ENCODE results near the gene PRR35. TPM values are rescaled to one million over a fixed set of nuclear protein-coding genes. Genes with fewer than 3 reads are reported as not detected.

PRR35 gene
- total RNA-seq, 1 donor from 2014 or later: not detected

DNA sequence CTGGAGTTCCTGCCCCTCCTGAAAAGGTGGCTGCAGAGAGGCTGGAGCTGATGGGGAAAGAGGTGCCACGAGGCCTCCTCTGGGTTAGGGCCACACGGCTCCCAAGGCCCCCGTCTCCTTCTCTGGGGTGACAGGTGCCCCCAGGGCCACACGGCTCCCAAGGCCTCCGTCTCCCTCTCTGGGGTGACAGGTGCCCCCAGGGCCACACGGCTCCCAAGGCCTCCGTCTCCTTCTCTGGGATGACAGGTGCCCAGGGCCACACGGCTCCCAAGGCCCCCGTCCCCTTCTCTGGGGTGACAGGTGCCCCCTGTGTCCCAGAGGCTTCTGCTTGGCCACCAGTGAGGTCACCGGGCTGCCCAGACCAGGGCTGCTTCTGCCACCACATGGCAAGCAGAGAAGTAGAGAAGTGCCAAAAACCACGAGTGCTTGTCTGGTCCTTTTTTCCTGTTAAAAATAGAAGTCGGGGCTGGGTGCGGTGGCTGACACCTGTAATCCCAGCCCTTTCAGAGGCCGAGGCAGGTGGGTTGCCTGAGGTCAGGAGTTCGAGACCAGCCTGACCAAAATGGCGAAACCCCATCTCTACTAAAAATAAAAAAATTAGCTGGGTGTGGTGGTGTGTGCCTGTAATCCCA is 28.6 kb upstream of the PRR35 start:
- no peak overlapping the region for H3K4me3 Mint-ChIP-seq
- H3K4me1 Mint-ChIP-seq (ENCODE audit: low read depth): no peaks in the 10 kb centered on the region
- DNase-seq (ENCODE audit: low spot score): no peak
- H3K9me3 Mint-ChIP-seq: no peaks in the 10 kb centered on the region
- intact Hi-C loops (cut with micrococcal nuclease): no loop called here
- no peak overlapping the region for H3K27ac Mint-ChIP-seq
- peaks cover 2% of the 10 kb centered on the region for H3K36me3 Mint-ChIP-seq (ENCODE audit: low read depth)
- no peaks in the 10 kb centered on the region for H3K27me3 Mint-ChIP-seq (ENCODE audit: insufficient read depth)

DNA sequence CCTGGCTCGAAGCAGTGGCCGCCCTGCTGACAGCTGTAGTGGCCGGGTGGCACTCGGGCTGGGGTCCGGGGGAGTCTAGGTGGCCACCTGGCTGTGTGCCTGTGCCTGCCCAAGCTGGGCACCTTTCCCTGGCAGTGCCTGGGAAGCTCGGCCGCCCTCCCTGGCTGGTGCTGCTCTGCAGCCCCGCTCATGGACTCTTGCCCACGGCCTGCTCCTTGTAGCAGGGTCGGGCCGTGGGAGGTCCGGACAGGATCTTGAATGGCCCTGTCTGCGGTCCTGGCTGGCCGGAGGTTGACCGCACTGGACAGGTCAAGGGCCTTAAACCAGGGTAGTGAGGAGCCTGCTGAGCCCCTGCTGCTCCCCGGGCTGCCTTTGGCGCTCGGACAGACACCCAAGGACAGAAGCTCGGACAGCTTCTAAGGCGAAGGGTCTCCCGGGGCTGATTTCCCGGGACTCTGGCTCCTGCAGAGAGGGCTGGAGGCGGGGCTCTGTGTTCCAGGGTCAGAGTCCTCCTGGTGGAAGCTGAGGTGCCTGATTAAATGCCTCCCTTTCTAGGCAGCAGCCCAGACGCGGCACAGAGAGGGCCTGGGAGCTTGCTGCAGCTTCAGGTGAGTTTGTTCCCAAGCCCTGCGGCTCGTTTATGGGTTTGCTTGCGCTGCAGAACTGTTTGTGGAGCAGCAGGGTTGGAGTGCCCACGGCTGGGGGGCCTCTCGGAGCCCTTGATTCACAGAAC is 26.6 kb upstream of the PRR35 start:
- Mint-ChIP-seq H3K9me3 (no peaks in the 10 kb centered on the region), H3K36me3 (ENCODE audit: low read depth) (peaks cover 2% of the 10 kb centered on the region), H3K4me1 (ENCODE audit: low read depth) (no peaks in the 10 kb centered on the region), H3K27ac (no peak overlapping the region), H3K4me3 (no peak overlapping the region), H3K27me3 (ENCODE audit: insufficient read depth) (no peaks in the 10 kb centered on the region)
- intact Hi-C loops (cut with micrococcal nuclease): no loop called here
- DNase-seq (ENCODE audit: low spot score): no peak

DNA sequence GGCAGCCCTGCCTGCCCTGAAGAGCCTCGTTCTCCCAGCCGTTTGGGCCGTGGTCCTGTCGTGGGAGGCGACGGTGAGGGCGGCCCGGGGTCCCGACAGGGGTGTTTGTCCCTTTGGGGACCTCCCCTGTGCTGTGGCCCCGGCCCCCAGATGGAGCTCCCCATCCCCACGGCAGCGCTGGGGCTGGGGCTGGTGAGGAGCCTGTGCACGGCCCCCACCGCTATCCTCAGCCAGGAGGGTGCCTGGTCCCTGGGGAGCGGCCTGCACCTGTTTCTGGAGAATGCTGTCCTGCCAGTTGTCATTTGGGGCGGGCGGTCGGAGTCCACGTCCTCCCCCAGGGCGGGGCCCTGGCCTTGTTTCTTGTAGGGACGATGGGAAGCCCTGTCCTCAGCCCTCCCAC is 26.1 kb upstream of the PRR35 start:
- no peaks in the 10 kb centered on the region for H3K4me1 Mint-ChIP-seq (ENCODE audit: low read depth)
- peaks cover 6% of the 10 kb centered on the region for H3K36me3 Mint-ChIP-seq (ENCODE audit: low read depth)
- no peak overlapping the region for H3K4me3 Mint-ChIP-seq
- H3K9me3 Mint-ChIP-seq: no peaks in the 10 kb centered on the region
- no peaks in the 10 kb centered on the region for H3K27me3 Mint-ChIP-seq (ENCODE audit: insufficient read depth)
- no peak for DNase-seq (ENCODE audit: low spot score)
- no peak overlapping the region for H3K27ac Mint-ChIP-seq
- intact Hi-C loops (cut with micrococcal nuclease): no loop called here

DNA sequence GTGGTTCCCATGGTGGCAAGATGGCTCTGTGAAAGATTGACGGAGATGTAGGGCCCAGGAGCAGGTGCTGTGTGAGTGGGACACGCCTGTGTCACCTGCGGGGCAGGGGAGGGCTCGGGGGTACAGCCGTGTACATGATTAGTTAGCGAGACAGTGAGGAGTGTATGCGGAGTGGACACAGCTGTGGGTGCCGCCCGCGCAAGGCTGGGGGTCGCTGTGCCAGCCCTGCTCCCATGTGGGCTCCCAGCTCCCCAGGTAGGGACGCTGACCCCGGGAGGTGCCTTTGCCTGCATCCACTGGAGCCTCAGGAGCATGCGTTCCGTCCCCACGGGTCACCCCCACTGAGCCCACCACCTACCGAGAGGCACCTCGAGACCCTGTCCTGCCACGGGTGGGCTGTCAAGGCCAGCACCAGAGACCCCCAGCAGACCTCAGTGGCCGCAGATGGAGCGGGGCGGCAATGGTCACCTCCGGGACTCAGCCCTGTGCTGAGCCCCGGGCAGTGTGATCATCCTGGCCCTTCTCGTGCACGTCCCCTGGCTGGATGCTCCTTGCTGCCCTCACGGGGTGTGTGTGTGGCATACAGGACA is 25.2 kb upstream of the PRR35 start:
- Mint-ChIP-seq H3K27ac (no peak overlapping the region), H3K4me3 (no peak overlapping the region), H3K9me3 (no peaks in the 10 kb centered on the region), H3K36me3 (ENCODE audit: low read depth) (peaks cover 6% of the 10 kb centered on the region), H3K4me1 (ENCODE audit: low read depth) (no peaks in the 10 kb centered on the region), H3K27me3 (ENCODE audit: insufficient read depth) (no peaks in the 10 kb centered on the region)
- no peak for DNase-seq (ENCODE audit: low spot score)
- intact Hi-C loops (cut with micrococcal nuclease): no loop called here

DNA sequence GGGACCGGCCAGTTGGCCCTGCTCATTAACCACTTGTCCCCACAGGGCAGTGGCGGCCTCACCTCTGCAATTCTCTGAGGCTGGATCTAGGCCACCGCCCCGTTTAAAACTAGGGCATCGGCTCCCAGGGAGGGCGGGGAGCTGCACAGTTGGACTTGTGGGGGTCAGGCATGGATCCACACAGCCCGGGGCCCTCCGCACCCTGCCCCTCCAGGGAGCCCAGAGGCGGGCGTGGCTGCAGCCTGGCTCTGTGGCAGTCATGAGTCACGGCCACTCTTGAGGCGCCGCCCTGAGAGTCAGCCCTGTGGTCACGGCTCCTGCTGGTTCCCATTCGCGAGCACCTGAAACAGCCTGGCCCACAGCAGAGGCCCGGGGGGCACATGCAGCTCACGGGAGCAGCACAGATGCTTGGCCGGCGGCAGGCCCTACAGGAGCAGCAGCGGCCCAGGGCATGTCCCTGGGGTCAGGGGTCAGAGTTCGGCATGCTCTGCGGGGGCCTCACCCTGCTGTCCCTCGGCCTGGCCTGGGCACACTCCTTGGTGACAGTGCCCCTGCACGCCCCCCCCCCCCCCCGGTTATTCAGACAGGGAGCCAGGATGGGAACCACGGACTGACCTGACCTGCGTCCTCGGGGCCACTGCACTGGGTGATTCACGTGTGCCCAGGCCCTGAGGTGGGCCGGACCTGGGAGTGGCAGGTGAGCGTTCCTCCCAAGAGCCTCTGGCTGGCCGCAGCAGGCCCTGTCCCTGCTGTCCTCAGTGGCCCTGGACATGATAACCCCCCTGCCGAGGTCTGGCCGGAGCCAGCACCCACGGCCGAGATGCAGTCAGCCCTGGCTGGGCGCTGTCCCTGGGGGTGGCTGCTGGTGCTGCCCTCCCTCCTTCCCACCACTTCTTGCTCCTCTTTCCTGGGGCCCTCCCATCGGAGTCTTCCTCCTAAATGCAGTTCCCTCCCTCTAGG is 24.5 kb upstream of the PRR35 start:
- DNase-seq (ENCODE audit: low spot score): no peak
- Mint-ChIP-seq H3K27ac (no peak overlapping the region), H3K9me3 (no peaks in the 10 kb centered on the region), H3K27me3 (ENCODE audit: insufficient read depth) (no peaks in the 10 kb centered on the region), H3K4me3 (no peak overlapping the region), H3K36me3 (ENCODE audit: low read depth) (peaks cover 4% of the 10 kb centered on the region), H3K4me1 (ENCODE audit: low read depth) (no peaks in the 10 kb centered on the region)
- intact Hi-C loops (cut with micrococcal nuclease): no loop called here

DNA sequence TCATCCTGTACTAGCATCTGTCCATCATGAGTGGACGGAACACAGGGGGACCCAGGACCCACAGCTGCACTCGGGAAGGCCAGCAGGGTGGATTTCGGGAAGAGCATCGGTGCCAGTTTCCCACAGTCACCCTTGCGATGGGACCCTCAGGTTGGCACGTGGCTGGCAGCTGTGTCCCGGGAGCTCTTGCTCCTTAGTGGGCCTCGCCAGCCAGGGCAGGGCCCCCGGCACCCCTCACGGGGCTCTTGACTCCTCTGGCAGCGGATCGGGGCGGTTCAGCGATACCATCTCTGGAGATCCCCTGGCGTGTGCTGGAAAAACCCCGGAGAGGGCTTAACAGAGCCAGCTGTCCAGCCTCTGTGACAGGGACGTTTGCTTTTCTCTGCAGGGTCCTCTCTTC is 23.4 kb upstream of the PRR35 start:
- intact Hi-C loops (cut with micrococcal nuclease): no loop called here
- Mint-ChIP-seq H3K9me3 (no peaks in the 10 kb centered on the region), H3K27me3 (ENCODE audit: insufficient read depth) (no peaks in the 10 kb centered on the region), H3K4me1 (ENCODE audit: low read depth) (no peaks in the 10 kb centered on the region), H3K27ac (no peak overlapping the region), H3K36me3 (ENCODE audit: low read depth) (peaks cover 4% of the 10 kb centered on the region), H3K4me3 (no peak overlapping the region)
- DNase-seq (ENCODE audit: low spot score): no peak

DNA sequence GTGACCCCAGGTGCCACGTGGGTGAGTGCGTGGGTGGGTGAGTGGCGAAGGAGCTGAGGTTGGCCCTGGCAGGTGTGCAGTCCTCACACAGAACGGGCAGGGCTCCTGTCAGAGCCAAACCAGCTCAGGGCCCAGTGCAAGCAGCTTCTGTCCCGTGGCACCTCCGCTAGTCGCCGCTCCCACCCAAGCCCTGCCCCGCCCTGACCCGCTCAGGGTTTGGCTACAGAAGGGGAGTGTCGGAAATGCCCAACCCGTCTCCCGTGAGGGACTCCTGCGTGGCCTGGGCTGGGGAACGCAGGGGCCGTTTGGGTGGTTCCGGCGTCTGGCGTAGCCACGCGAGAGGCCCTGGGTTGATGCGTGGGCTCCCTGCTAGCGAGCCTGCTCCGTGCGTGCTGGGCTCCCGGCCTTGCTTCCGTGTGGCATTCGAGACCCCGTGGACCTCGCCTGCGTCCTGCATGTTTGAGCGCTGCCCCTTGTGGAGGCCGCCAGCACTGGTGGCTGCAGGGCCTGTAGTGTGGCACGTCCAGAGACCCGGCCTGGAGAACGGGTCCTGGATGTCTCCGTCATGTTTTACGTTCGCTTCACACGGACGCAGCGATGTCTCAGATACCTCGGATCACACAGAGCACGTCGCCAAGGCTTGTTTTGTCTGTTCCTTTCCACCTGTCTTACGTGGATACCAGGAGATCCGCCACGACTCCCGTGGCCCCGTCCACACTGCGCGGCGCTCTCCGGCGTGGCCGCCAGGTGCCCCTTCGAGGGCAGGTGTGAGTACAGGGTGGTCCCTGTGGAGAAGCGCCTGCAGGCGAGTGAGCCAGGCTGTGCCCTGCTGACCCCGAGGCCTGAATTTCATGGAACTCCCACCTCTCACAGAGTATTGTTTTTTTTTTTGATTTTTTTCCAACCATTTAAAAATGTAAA is 22.5 kb upstream of the PRR35 start:
- no peak overlapping the region for H3K4me3 Mint-ChIP-seq
- intact Hi-C loops (cut with micrococcal nuclease): no loop called here
- H3K9me3 Mint-ChIP-seq: no peaks in the 10 kb centered on the region
- no peak for DNase-seq (ENCODE audit: low spot score)
- no peak overlapping the region for H3K27ac Mint-ChIP-seq
- H3K36me3 Mint-ChIP-seq (ENCODE audit: low read depth): peaks cover 10% of the 10 kb centered on the region
- no peaks in the 10 kb centered on the region for H3K4me1 Mint-ChIP-seq (ENCODE audit: low read depth)
- H3K27me3 Mint-ChIP-seq (ENCODE audit: insufficient read depth): no peaks in the 10 kb centered on the region

DNA sequence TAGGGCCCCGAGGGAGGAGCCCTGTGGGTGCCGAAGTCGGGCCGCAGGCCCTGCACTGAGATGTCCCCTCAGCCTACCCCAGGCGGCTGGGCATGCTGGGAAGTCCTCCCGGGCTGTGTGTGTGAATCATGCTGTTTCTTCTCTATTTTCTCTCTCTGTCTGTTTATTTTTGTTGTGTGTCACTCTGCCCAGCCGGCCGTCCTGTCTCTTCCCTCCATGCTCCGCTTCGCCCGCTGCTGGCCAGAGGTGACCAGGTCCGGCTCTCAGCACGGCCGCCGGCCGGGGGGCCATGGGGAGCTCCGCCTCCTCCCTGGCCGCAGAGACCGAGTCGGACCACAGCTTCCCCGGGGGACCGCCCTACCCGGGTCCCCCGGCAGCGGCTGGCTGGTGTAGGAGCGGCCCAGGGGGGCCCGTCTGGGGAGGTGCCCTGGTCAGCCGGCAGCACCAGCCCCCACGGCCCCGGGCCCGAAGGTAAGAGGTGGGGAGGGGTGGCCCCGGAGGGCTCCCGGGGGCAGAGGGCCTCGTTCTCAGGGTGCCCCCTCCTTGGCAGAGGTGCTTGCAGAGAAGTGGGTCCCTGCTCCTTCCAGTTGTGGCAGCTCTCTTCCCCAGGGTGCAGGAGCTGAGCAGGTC is 20.2 kb upstream of the PRR35 start:
- no peak overlapping the region for H3K4me3 Mint-ChIP-seq
- peaks cover 10% of the 10 kb centered on the region for H3K36me3 Mint-ChIP-seq (ENCODE audit: low read depth)
- DNase-seq (ENCODE audit: low spot score): no peak
- intact Hi-C loops (cut with micrococcal nuclease): no loop called here
- no peaks in the 10 kb centered on the region for H3K27me3 Mint-ChIP-seq (ENCODE audit: insufficient read depth)
- no peaks in the 10 kb centered on the region for H3K9me3 Mint-ChIP-seq
- no peak overlapping the region for H3K27ac Mint-ChIP-seq
- no peaks in the 10 kb centered on the region for H3K4me1 Mint-ChIP-seq (ENCODE audit: low read depth)

DNA sequence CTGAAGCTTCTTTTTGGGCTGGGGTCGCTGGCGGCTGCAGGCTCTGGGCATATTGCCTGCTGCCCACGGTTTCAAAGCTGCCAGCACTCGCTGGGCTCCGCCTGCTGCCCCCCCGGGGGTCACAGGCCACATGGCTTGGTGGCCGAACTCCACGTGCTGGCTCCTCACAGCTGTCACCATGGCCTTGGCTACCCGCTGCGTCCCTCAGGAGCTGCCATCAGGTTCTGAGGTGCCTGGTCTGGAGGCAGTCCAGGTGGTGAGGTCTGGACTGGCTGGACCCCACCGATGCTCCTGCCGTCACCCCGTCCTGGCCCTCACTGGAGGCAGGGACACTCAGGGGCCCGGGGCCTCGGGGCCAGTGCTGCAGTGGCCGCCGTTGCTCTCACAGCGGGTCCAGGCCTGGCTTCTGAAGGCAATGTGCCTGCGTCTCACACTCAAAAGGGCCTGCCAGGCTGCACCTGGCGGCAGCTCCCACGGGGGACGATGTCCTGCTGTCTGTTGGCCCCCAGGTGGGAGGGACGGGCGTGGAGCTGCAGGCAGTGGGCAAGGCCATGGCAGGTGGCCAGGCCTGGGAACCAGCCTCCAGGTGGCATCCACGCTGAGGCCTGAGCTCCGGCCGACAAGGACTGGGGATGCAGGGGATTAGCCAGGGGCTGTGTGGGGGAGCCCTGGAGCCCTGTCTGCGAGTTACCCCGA is 19.4 kb upstream of the PRR35 start:
- Mint-ChIP-seq H3K9me3 (no peaks in the 10 kb centered on the region), H3K27ac (no peak overlapping the region), H3K4me3 (no peak overlapping the region), H3K27me3 (ENCODE audit: insufficient read depth) (no peaks in the 10 kb centered on the region), H3K36me3 (ENCODE audit: low read depth) (peaks cover 10% of the 10 kb centered on the region), H3K4me1 (ENCODE audit: low read depth) (no peaks in the 10 kb centered on the region)
- no peak for DNase-seq (ENCODE audit: low spot score)
- intact Hi-C loops (cut with micrococcal nuclease): no loop called here

DNA sequence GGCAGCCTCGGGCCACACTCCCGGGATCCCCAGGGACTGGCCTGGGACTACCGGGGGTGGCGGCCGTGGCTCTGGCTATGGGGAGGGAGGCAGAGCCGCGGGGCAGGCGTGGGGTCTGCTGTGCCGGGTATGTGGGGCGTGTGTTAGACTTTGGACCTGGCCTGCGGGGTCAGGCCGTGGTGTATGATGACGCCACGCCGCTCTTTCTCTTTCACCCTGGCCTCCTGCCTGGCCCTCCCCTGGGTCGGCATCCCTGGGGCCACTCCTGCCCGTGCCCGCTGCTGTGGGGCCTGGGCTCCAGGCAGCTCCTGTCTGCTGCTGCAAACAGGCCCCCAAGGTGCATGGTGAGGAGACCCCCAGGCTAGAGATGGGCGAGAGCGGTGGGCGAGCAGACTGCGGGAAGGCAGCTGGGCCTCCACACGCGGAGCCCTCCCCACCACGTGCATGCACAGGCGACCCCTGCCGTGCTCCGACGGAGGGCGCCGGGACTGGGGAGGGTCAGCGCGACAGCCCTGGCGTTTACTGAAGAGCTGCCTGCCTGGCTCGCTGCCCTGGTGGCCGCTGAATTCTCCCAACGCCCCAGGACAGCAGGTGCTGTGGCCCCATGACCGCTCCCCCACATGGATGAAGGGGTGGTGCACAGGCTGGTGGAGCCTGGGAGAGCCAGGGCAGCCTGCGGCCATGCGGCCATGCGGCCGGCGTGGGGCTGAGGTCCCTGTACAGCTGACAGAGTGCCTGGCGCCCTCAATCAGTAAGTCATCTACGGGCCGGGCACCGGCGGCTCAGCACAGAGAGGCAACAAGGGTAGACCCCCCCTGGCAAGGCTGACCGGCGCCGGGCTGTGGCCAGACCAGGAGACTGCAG is 16.7 kb upstream of the PRR35 start:
- H3K36me3 Mint-ChIP-seq (ENCODE audit: low read depth): peaks cover 10% of the 10 kb centered on the region
- intact Hi-C loops (cut with micrococcal nuclease): no loop called here
- no peak overlapping the region for H3K4me3 Mint-ChIP-seq
- H3K9me3 Mint-ChIP-seq: no peaks in the 10 kb centered on the region
- H3K27ac Mint-ChIP-seq: no peak overlapping the region
- no peak for DNase-seq (ENCODE audit: low spot score)
- no peaks in the 10 kb centered on the region for H3K4me1 Mint-ChIP-seq (ENCODE audit: low read depth)
- H3K27me3 Mint-ChIP-seq (ENCODE audit: insufficient read depth): no peaks in the 10 kb centered on the region

DNA sequence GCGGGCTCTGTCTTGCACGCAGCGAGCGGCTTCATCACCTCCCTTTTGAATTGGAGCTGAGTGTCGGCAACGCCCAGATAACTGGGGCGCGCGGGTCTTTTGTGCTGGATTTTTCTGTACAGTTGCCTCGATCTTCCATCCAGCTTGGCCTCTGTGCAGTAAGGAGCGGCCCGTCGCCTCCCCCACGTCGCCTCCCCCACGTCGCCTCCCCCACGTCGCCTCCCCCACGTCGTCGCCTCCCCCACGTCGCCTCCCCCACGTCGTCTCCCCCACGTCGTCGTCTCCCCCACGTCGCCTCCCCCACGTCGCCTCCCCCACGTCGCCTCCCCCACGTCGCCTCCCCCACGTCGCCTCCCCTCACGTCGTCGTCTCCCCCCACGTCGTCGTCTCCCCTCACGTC is 15.7 kb upstream of the PRR35 start:
- Mint-ChIP-seq H3K36me3 (ENCODE audit: low read depth) (peaks cover 6% of the 10 kb centered on the region), H3K27me3 (ENCODE audit: insufficient read depth) (no peaks in the 10 kb centered on the region), H3K4me3 (no peak overlapping the region), H3K27ac (no peak overlapping the region), H3K4me1 (ENCODE audit: low read depth) (no peaks in the 10 kb centered on the region), H3K9me3 (no peaks in the 10 kb centered on the region)
- DNase-seq (ENCODE audit: low spot score): no peak
- intact Hi-C loops (cut with micrococcal nuclease): no loop called here
